Eye (tissue), 1 donor: ENCODE results near the gene LRRC3B.

Source experiments
- DNase-seq: peaks from one replicate; pipeline ENCODE4 v3.0.0-alpha.2; 2015

Gene LRRC3B

GRCh38 chr3:26713091-26713490, 90.5 kb downstream of the LRRC3B start:
- no peak for DNase-seq

GRCh38 chr3:26714485-26714884, 91.9 kb downstream of the LRRC3B start:
- no peak for DNase-seq

GRCh38 chr3:26715431-26715830, 92.9 kb downstream of the LRRC3B start:
- no peak for DNase-seq

- peak; percentile 10 for DNase-seq
These were observed 95.7 kb downstream of the LRRC3B start for GRCh38 chr3:26718315-26718714.

- DNase-seq, result peak; percentile 70
These were observed 96.6 kb downstream of the LRRC3B start for GRCh38 chr3:26719134-26719533.

- no peak for DNase-seq
These were observed 98.5 kb downstream of the LRRC3B start for GRCh38 chr3:26721047-26721446.

- no peak for DNase-seq
These were observed 109.3 kb downstream of the LRRC3B start for GRCh38 chr3:26731843-26732242.

GRCh38 chr3:26750263-26750662, 127.7 kb downstream of the LRRC3B start:
- no peak for DNase-seq

- peak; percentile 34 for DNase-seq
These were observed 129.9 kb downstream of the LRRC3B start for GRCh38 chr3:26752466-26752865.

GRCh38 chr3:26753095-26753494, 130.5 kb downstream of the LRRC3B start:
- DNase-seq, result peak; percentile 49

GRCh38 chr3:26757978-26758377, 135.4 kb downstream of the LRRC3B start:
- DNase-seq, result no peak
